Pancreas (tissue), 10 donors: ENCODE data around the gene GATAD2B. TPM values are rescaled to one million over a fixed set of nuclear protein-coding genes. Genes with fewer than 3 reads are reported as not detected.
A peak's percentile ranks its signal among the peaks of the same experiment; 100 is the strongest.

Experiments used
- ATAC-seq, 4 donors: fragments of 200-7000 bp; cut with Tn5 transposase; one replicate each; pipeline versions ENCODE4 v1.8.0 to v1.9.1; 2020; ENCODE audit warnings: mild to moderate bottlenecking in 4 of 4, moderate library complexity in 4 of 4
- DNase-seq, 6 donors: peaks; one replicate each; pipeline ENCODE4 v3.0.0-alpha.2; 2020
- FAIRE-seq: peaks from 2 replicates; lab custom pipeline; 2012; peaks lifted over from hg19 to GRCh38; lab: Jason Lieb, UNC
- H3K27ac ChIP-seq, 4 donors: fragments of 200-600 bp; sonication (generic); 1 replicate in 3 of 4; 2 replicates in 1 of 4; pipeline versions ENCODE4 v1.5.0 to v1.8.0; 2020
- H3K27me3 ChIP-seq, 4 donors: fragments of 200-600 bp; one replicate each; pipeline ENCODE4 v1.8.0; 2021
- H3K36me3 ChIP-seq, 3 donors: fragments of 200-600 bp; sonication (generic) in 1 of 3; one replicate each; pipeline versions ENCODE4 v1.5.0 to v1.8.0; 2020 to 2021
- H3K4me1 ChIP-seq, 3 donors: fragments of 200-600 bp; one replicate each; pipeline ENCODE4 v1.8.0; 2021
- H3K4me3 ChIP-seq, 4 donors: fragments of 200-600 bp; sonication (generic) in 2 of 4; one replicate each; pipeline versions ENCODE4 v1.5.0 to v1.8.0; 2020 to 2021
- H3K9me3 ChIP-seq, 4 donors: fragments of 200-600 bp; one replicate each; pipeline ENCODE4 v1.8.0; 2021
- WGBS, 2 donors: extraction: QIAGEN DNeasy Blood & Tissue Kit; methylation state at CpG; one replicate each; pipeline ENCODE4 v1.1.7; 2013; 5-methylcytosine and 5-hydroxymethylcytosine counted together
- intact Hi-C, 3 donors: fragments of 100-400 bp; cut with DNase I; formaldehyde crosslinking; loops; one replicate each; pipeline versions ENCODE4 v1.11.1 to v1.14.2; 2022
- polyA plus RNA-seq, 2 donors: library from polyadenylated mRNA; stranded (reverse); fragments of 200-250 nt; gene quantifications; one replicate each; pipeline ENCODE4 v1.2.3, GENCODE V29; 2013
- total RNA-seq, 6 donors: library from RNA; stranded (reverse); fragmentation: NEBNext Ultra II Directional in 4 of 6; extraction: Animal tissue kit (Norgen Biotek cat#: 25700) in 4 of 6; gene quantifications; one replicate each; pipeline versions ENCODE4 v1.2.1 to v1.2.4, GENCODE V29; 2021 to 2023
- TF ChIP-seq, protein P1 (sequence below), 4 donors: fragments of 200-600 bp; sonication (generic) in 3 of 4; IDR thresholded peaks; one replicate each; pipeline versions ENCODE4 v1.5.0 to v1.8.0; 2021; ENCODE audit warnings: antibody characterized with exemption in 4 of 4
- donor health status: healthy with polysubstance abuse.
- donor health status: DM: no; HTN: no; CAD: no; lungs with moderate emphysema.
- donor health status: DM: no; HTN: no; CAD: no.
- donor health status: control.
- donor health status: control.
- donor health status: Bipolar disorder and iron deficiency.
- donor health status: DM: yes; HTN: yes; CAD: no.
- donor health status: DM: no; HTN: no; CAD: no.
- donor health status: DM: no; HTN: no; CAD: no.
- donor health status: DM: yes; HTN: yes; CAD: no.

Gene GATAD2B
- total and polyA plus RNA-seq, 8 donors, result 4.8 to 27.1 (median 16.2) TPM

- Histone ChIP-seq H3K27ac (no peak overlapping the region), H3K4me3 (no peak overlapping the region), H3K27me3 (no peaks in the 10 kb centered on the region), H3K4me1 (no peaks in the 10 kb centered on the region), H3K36me3 (peaks cover 0 to 37% (median 33%) of the 10 kb centered on the region in 3 donors), H3K9me3 (no peaks in the 10 kb centered on the region)
- no peak for ATAC-seq
- TF ChIP-seq, protein P1, sequence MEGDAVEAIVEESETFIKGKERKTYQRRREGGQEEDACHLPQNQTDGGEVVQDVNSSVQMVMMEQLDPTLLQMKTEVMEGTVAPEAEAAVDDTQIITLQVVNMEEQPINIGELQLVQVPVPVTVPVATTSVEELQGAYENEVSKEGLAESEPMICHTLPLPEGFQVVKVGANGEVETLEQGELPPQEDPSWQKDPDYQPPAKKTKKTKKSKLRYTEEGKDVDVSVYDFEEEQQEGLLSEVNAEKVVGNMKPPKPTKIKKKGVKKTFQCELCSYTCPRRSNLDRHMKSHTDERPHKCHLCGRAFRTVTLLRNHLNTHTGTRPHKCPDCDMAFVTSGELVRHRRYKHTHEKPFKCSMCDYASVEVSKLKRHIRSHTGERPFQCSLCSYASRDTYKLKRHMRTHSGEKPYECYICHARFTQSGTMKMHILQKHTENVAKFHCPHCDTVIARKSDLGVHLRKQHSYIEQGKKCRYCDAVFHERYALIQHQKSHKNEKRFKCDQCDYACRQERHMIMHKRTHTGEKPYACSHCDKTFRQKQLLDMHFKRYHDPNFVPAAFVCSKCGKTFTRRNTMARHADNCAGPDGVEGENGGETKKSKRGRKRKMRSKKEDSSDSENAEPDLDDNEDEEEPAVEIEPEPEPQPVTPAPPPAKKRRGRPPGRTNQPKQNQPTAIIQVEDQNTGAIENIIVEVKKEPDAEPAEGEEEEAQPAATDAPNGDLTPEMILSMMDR (IDR thresholded peaks at IDR 0.05), result no peak
- 95 to 96% methylated on average over 11 of the region's 11 CpGs for WGBS, 2 donors
- intact Hi-C loops, result loop anchor here in 1 of 3 donors (10.0 kb wide), 1 partner anchor 119 kb away; no protein-coding TSS in a partner anchor
- FAIRE-seq, result no peak
- DNase-seq, result peak in 1 of 6 donors; percentile 17
These were observed 11.2 kb upstream of the GATAD2B start for GRCh38 chr1:153933955-153934354.

- peaks cover 0 to 37% (median 33%) of the 10 kb centered on the region in 3 donors for H3K36me3 ChIP-seq
- FAIRE-seq (no peak), DNase-seq (peak in 1 of 6 donors; percentile 59), ATAC-seq (no peak)
- H3K9me3 ChIP-seq, result no peaks in the 10 kb centered on the region
- H3K4me1 ChIP-seq, result no peaks in the 10 kb centered on the region
- TF ChIP-seq, protein P1 (IDR thresholded peaks at IDR 0.05), result no peak
- H3K27me3 ChIP-seq, result no peaks in the 10 kb centered on the region
- H3K4me3 ChIP-seq, result no peak overlapping the region
- H3K27ac ChIP-seq, result no peak overlapping the region
- intact Hi-C loops, result loop anchor here in 1 of 3 donors (10.0 kb wide), 1 partner anchor 119 kb away; no protein-coding TSS in a partner anchor
- 95 to 96% methylated on average over 10 to 14 of the region's 14 CpGs for WGBS, 2 donors
These were observed 10.7 kb upstream of the GATAD2B start for GRCh38 chr1:153933430-153933829.

DNA sequence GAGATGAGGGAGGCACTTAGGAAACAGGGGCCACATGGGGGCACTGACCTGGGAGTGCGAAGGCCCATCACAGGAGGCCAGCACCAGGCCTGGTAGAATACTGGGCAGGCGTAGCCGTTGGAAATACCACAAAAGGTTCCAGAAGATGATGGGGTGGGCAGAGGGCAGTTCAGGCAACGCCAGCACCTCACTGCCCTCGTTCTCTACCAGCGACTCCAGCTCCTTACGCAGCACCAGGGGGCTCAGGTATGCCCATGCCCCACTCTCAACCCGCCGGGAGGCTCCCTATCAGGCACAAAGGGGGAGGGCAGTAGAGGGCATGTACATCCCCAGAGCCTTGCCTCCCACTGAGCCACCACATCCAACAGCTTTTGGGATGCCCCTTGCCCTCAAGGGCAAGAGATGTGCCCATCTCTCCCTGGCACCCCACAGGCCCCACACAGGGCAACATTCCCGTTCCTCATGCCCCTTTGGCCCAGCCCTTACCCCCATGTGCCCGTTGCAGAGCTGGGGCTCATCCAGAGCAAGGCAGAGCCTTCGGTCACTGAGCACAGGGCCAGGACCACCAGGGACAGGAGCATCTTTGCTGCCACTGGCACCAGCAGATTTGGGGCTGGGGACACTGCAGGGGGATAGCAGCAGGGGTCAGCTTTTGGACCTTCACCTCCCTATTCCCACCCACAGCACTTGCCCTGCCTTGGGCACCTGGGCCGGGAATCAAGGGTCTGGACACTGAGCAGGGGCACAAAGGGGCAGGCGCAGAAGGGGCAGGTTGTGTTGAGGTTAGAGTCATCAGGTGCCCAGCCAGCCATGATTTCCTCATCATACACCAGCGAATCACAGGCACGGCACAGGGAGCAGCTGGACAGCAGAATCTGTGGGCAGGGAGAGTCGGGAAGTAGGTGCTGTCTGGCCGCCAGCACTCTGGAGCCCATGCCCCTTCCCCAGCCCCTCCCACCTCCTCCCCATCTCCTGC lies 9.7 kb upstream of the GATAD2B start:
- no peaks in the 10 kb centered on the region for H3K9me3 ChIP-seq
- ATAC-seq (no peak), FAIRE-seq (no peak), DNase-seq (peak in 1 of 6 donors; percentile 56)
- no peaks in the 10 kb centered on the region for H3K4me1 ChIP-seq
- no peaks in the 10 kb centered on the region for H3K27me3 ChIP-seq
- no peak overlapping the region for H3K4me3 ChIP-seq
- 96 to 99% methylated on average over 18 of the region's 18 CpGs for WGBS, 2 donors
- TF ChIP-seq, protein P1 (IDR thresholded peaks at IDR 0.05), result no peak
- H3K36me3 ChIP-seq, result peaks cover 0 to 30% (median 27%) of the 10 kb centered on the region in 3 donors
- H3K27ac ChIP-seq, result no peak overlapping the region
- intact Hi-C loops, result loop anchor here in 1 of 3 donors (10.0 kb wide), 1 partner anchor 118 kb away; no protein-coding TSS in a partner anchor

- no peaks in the 10 kb centered on the region for H3K4me1 ChIP-seq
- ATAC-seq (no peak), DNase-seq (peak in 1 of 6 donors; percentile 37), FAIRE-seq (no peak)
- TF ChIP-seq, protein P1 (IDR thresholded peaks at IDR 0.05), result no peak
- H3K36me3 ChIP-seq, result peaks cover 0 to 9% (median 5%) of the 10 kb centered on the region in 3 donors
- H3K27me3 ChIP-seq, result no peaks in the 10 kb centered on the region
- intact Hi-C loops, result loop anchor here in 1 of 3 donors (10.0 kb wide), 1 partner anchor 115 kb away; no protein-coding TSS in a partner anchor
- no peak overlapping the region for H3K27ac ChIP-seq
- H3K4me3 ChIP-seq, result no peak overlapping the region
- 79 to 89% methylated on average over 14 of the region's 14 CpGs for WGBS, 2 donors
- H3K9me3 ChIP-seq, result no peaks in the 10 kb centered on the region
These were observed 7.5 kb upstream of the GATAD2B start for GRCh38 chr1:153929981-153930948.
